GM12801 (cell line): Measurements from ENCODE around the gene DLX2.

ENCODE experiments used
- CTCF ChIP-seq: IDR thresholded peaks from one replicate; pipeline ENCODE4 v1.5.1; 2011; ENCODE audit warnings: control low read depth; ENCODE audit not compliant: insufficient read length; ENCODE audit errors: extremely low read depth

DLX2 gene

GRCh38 chr2:172093416-172094293, 9.0 kb downstream of the DLX2 start:
- no peak for TF ChIP-seq CTCF

- TF ChIP-seq CTCF: no peak
These were observed 9.8 kb downstream of the DLX2 start for GRCh38 chr2:172092716-172093415.

GRCh38 chr2:172091761-172092566, 10.7 kb downstream of the DLX2 start:
- no peak for TF ChIP-seq CTCF

- TF ChIP-seq CTCF: no peak
These were observed 11.6 kb downstream of the DLX2 start for GRCh38 chr2:172091000-172091641.

GRCh38 chr2:172090044-172090961, 12.4 kb downstream of the DLX2 start:
- TF ChIP-seq CTCF: no peak

GRCh38 chr2:172089633-172090032, 13.1 kb downstream of the DLX2 start:
- TF ChIP-seq CTCF: no peak
